DOHH2 (cell line): ENCODE results near the gene SCN8A.

Source experiments
- H3F3A ChIP-seq: fragments of 200-600 bp; sonication (generic), shearing (Covaris generic); 2 replicates; pipeline ENCODE4 v1.6.0; 2016; ENCODE audit warnings: antibody characterized with exemption, mild to moderate bottlenecking; ENCODE audit not compliant: control insufficient read depth, insufficient read depth
- H3K27ac ChIP-seq: fragments of 200-600 bp; sonication (generic); 2 replicates; pipeline ENCODE4 v1.5.1; 2014; ENCODE audit warnings: low read depth, mild to moderate bottlenecking, low read length, moderate library complexity
- H3K27me3 ChIP-seq: fragments of 200-600 bp; sonication (generic); 2 replicates; pipeline ENCODE4 v1.6.1; 2014; ENCODE audit warnings: mild to moderate bottlenecking, low read length, mixed read lengths; ENCODE audit not compliant: control insufficient read depth
- H3K36me3 ChIP-seq: fragments of 200-600 bp; sonication (generic); 2 replicates; pipeline ENCODE4 v1.6.1; 2014; ENCODE audit warnings: mild to moderate bottlenecking, low read length, moderate library complexity, mixed read lengths; ENCODE audit not compliant: control insufficient read depth
- H3K4me1 ChIP-seq: fragments of 200-600 bp; sonication (generic); 2 replicates; pipeline ENCODE4 v1.6.1; 2014; ENCODE audit warnings: mild to moderate bottlenecking, low read length, mixed read lengths; ENCODE audit not compliant: control insufficient read depth
- H3K4me2 ChIP-seq: fragments of 200-600 bp; sonication (generic); 2 replicates; pipeline ENCODE4 v1.6.0; 2014; ENCODE audit warnings: mild to moderate bottlenecking, low read length, moderate library complexity
- H3K4me3 ChIP-seq: fragments of 200-600 bp; sonication (generic); 2 replicates; pipeline ENCODE4 v1.5.1; 2014; ENCODE audit warnings: mild to moderate bottlenecking, low read length, mixed read lengths
- H3K79me2 ChIP-seq: fragments of 200-600 bp; sonication (generic); 2 replicates; pipeline ENCODE4 v1.6.1; 2014; ENCODE audit warnings: mild to moderate bottlenecking, low read length, mixed read lengths; ENCODE audit not compliant: control insufficient read depth
- H3K9me2 ChIP-seq: fragments of 200-600 bp; sonication (generic); replicated peaks from 2 replicates; pipeline ENCODE4 v1.6.1; 2014; ENCODE audit warnings: mild to moderate bottlenecking, low read length, mixed read lengths; ENCODE audit not compliant: control insufficient read depth
- H3K9me3 ChIP-seq: fragments of 200-600 bp; sonication (generic); 2 replicates; pipeline ENCODE4 v1.6.1; 2014; ENCODE audit warnings: antibody characterized with exemption, low read length, mixed read lengths; ENCODE audit not compliant: control insufficient read depth, insufficient read depth
- H4K20me1 ChIP-seq: fragments of 200-600 bp; sonication (generic); 2 replicates; pipeline ENCODE4 v1.6.0; 2014; ENCODE audit warnings: low read depth, mild to moderate bottlenecking, antibody characterized with exemption, low read length, moderate library complexity; ENCODE audit not compliant: control insufficient read depth, insufficient read depth
- EZH2phosphoT487 ChIP-seq: fragments of 200-600 bp; sonication (generic); IDR thresholded peaks from 2 replicates; pipeline ENCODE4 v1.6.1; 2017; ENCODE audit warnings: borderline replicate concordance, mild to moderate bottlenecking, antibody characterized with exemption, low read length, moderate library complexity, mixed read lengths
- TF ChIP-seq, protein P1 (sequence below): fragments of 200-600 bp; sonication (generic); IDR thresholded peaks from one replicate; pipeline ENCODE4 v1.5.1; 2014; ENCODE audit warnings: antibody characterized with exemption, mild to moderate bottlenecking, low read depth, low read length; ENCODE audit not compliant: poor library complexity, severe bottlenecking

The SCN8A gene

DNA sequence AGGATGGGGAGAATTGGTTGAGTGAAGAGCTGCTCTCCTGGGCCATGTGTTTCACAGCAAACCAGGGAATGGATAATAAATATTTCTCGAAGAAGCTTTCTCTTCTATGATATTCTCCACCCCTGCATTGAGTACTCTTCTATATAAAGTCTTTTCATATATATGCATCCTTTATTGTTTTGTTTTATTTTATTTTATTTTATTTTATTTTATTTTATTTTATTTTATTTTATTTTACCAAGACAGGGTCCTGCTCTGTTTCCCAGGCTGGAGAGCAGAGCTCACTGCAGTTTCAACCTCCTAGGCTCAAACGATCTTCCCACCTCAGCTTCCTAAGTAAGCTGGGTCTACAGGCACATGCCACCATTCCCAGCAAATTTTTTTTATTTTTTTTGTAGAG is 85.8 kb downstream of the SCN8A start:
- Histone ChIP-seq H3K36me3 (no peaks in the 10 kb centered on the region), H3K4me2 (no peak overlapping the region), H3K27ac (no peak overlapping the region), H3K9me2 (no peaks in the 10 kb centered on the region), H3K4me1 (no peaks in the 10 kb centered on the region), H3K27me3 (peaks cover 45% of the 10 kb centered on the region), H4K20me1 (no peaks in the 10 kb centered on the region), H3F3A (no peaks in the 10 kb centered on the region), H3K4me3 (no peak overlapping the region), H3K79me2 (no peaks in the 10 kb centered on the region), H3K9me3 (no peaks in the 10 kb centered on the region)
- TF ChIP-seq, protein P1, sequence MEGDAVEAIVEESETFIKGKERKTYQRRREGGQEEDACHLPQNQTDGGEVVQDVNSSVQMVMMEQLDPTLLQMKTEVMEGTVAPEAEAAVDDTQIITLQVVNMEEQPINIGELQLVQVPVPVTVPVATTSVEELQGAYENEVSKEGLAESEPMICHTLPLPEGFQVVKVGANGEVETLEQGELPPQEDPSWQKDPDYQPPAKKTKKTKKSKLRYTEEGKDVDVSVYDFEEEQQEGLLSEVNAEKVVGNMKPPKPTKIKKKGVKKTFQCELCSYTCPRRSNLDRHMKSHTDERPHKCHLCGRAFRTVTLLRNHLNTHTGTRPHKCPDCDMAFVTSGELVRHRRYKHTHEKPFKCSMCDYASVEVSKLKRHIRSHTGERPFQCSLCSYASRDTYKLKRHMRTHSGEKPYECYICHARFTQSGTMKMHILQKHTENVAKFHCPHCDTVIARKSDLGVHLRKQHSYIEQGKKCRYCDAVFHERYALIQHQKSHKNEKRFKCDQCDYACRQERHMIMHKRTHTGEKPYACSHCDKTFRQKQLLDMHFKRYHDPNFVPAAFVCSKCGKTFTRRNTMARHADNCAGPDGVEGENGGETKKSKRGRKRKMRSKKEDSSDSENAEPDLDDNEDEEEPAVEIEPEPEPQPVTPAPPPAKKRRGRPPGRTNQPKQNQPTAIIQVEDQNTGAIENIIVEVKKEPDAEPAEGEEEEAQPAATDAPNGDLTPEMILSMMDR: no peak
- TF ChIP-seq EZH2phosphoT487: no peak

DNA sequence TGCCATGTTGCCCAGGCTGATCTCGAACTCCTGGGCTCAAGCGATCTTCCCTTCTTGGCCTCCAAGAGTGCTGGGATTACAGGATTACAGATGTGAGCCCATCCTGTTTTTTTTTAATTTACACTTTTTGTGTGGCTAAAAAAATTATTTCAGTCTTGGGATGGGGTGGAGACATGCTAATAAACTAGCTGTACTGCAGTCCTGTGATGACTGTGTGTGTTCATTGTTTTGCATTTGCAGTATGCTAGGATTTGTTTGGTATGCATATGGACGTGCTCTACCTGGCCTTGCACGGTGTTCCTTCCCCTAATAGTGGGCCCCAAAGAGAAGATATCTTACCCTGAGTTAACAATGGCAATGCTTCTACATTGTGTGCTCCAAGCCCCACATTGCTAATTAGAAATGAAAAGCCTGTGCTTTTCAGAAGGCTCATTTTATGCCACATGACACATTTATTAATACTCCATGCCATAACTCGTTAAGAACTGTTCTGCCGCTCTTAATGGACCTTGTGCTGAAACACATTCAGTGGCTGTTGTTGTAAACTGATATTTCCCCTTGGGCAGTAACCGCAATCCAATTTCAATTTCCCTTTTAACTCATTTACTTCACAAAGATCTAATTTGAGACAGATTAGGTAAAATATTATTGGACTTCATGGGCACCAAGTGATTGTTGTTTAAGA is 86.4 kb downstream of the SCN8A start:
- peaks cover 39% of the 10 kb centered on the region for H3K27me3 ChIP-seq
- no peak overlapping the region for H3K27ac ChIP-seq
- H3K4me3 ChIP-seq: no peak overlapping the region
- no peaks in the 10 kb centered on the region for H4K20me1 ChIP-seq
- no peaks in the 10 kb centered on the region for H3K9me2 ChIP-seq
- no peaks in the 10 kb centered on the region for H3F3A ChIP-seq
- no peak for TF ChIP-seq EZH2phosphoT487
- TF ChIP-seq, protein P1: no peak
- H3K4me2 ChIP-seq: no peak overlapping the region
- no peaks in the 10 kb centered on the region for H3K9me3 ChIP-seq
- H3K4me1 ChIP-seq: no peaks in the 10 kb centered on the region
- no peaks in the 10 kb centered on the region for H3K36me3 ChIP-seq
- no peaks in the 10 kb centered on the region for H3K79me2 ChIP-seq

DNA sequence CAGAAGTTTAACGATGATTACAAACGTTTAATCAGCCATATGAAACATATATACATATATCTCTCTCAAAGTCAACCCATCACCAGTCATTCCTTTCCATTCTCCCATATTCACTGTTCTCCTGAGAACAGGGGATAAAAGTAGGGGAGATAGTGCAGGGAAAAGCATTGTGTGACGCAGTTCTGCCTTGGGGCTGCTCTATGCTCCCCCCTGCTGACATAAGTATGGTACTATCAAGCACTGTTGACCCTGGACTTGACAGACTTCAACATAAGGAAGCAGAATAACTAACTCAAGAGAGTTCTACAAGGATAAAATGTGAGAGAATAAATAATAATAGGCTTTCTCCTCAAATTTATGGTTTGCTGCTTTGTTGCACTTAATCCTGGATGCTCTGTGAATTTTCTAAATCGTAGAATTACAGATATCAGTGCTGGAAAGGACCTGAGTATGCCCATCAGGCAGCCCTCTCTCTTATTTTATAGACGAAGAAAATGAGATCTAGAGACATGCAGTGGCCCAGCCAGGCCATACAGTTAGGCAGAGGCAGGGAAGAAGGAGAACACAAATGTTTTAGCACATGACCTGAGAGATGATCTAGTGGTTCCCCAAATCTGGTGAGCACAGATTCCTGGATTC is 87.2 kb downstream of the SCN8A start:
- Histone ChIP-seq H4K20me1 (no peaks in the 10 kb centered on the region), H3K79me2 (no peaks in the 10 kb centered on the region), H3K4me1 (no peaks in the 10 kb centered on the region), H3K9me2 (no peaks in the 10 kb centered on the region), H3K27ac (no peak overlapping the region), H3K9me3 (no peaks in the 10 kb centered on the region), H3F3A (no peaks in the 10 kb centered on the region), H3K4me2 (no peak overlapping the region), H3K36me3 (no peaks in the 10 kb centered on the region), H3K27me3 (peaks cover 34% of the 10 kb centered on the region), H3K4me3 (no peak overlapping the region)
- TF ChIP-seq, protein P1: peak; percentile 78
- TF ChIP-seq EZH2phosphoT487: no peak
